ENCODE data around the gene ZNF580. TPM values are rescaled to one million over a fixed set of nuclear protein-coding genes. Genes with fewer than 3 reads are reported as not detected.
A peak's percentile ranks its signal among the peaks of the same experiment; 100 is the strongest.

ZNF580 gene
- total RNA-seq, 1 donor from 2014 or later = 11.8 TPM

DNA sequence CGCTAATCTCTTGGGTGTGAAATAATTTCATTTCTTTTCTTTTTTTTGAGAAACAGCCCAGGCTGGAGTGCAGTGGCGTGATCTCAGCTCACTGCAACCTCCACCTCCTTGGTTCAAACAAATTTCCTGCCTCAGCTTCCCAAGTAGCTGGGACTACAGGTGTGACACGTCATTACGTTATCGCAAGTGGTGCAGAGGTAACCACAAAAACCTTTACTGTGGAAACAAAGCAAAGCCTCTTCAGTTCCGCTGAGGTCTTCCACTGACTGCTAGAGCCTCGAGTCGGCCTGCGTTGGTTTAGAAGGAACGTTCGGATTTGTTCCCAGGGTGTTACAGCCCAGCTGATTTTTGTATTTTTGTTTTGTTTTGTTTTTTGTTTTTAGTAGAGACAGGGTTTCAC is 14.5 kb upstream of the ZNF580 start:
- no peaks in the 10 kb centered on the region for H3K9me3 ChIP-seq (replicated peaks)
- intact Hi-C loops (cut with micrococcal nuclease) = no loop called here
- no peak overlapping the region for H3K4me3 ChIP-seq
- no peaks in the 10 kb centered on the region for H3K27me3 ChIP-seq (ENCODE audit: low read depth)
- peaks cover 10% of the 10 kb centered on the region for H3K36me3 ChIP-seq
- H3K27ac ChIP-seq (replicated peaks) = no peak overlapping the region
- no peak for DNase-seq
- TF ChIP-seq, protein P1, sequence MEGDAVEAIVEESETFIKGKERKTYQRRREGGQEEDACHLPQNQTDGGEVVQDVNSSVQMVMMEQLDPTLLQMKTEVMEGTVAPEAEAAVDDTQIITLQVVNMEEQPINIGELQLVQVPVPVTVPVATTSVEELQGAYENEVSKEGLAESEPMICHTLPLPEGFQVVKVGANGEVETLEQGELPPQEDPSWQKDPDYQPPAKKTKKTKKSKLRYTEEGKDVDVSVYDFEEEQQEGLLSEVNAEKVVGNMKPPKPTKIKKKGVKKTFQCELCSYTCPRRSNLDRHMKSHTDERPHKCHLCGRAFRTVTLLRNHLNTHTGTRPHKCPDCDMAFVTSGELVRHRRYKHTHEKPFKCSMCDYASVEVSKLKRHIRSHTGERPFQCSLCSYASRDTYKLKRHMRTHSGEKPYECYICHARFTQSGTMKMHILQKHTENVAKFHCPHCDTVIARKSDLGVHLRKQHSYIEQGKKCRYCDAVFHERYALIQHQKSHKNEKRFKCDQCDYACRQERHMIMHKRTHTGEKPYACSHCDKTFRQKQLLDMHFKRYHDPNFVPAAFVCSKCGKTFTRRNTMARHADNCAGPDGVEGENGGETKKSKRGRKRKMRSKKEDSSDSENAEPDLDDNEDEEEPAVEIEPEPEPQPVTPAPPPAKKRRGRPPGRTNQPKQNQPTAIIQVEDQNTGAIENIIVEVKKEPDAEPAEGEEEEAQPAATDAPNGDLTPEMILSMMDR (IDR thresholded peaks at IDR 0.05; ENCODE audit: borderline replicate concordance) = no peak
- peaks cover 20% of the 10 kb centered on the region for H3K4me1 ChIP-seq

DNA sequence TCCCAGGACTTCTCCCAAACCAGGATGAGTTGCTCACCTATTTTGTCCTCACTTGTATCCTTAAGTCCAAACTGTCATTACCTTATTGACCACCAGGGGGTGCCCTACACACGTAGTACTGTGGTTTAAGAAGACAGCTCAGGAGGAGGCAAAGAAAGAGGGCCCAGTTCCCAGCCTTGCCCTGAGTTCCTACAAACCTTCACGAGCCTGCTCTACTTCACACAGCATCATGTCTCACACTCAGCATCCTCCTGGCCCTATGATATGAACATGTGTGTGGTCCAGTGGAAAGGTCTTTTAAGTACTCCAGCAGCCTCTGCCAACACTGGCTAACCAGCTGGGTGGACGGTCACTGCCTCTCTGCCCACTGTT is 8.4 kb upstream of the ZNF580 start:
- peak; percentile 44 for DNase-seq
- intact Hi-C loops (cut with micrococcal nuclease) = no loop called here
- H3K27ac ChIP-seq (replicated peaks) = peak overlapping the region; percentile 44
- H3K4me3 ChIP-seq = no peak overlapping the region
- no peaks in the 10 kb centered on the region for H3K36me3 ChIP-seq
- no peaks in the 10 kb centered on the region for H3K27me3 ChIP-seq (ENCODE audit: low read depth)
- TF ChIP-seq, protein P1 (IDR thresholded peaks at IDR 0.05; ENCODE audit: borderline replicate concordance) = peak; percentile 88
- peaks cover 38% of the 10 kb centered on the region for H3K4me1 ChIP-seq
- no peaks in the 10 kb centered on the region for H3K9me3 ChIP-seq (replicated peaks)

DNA sequence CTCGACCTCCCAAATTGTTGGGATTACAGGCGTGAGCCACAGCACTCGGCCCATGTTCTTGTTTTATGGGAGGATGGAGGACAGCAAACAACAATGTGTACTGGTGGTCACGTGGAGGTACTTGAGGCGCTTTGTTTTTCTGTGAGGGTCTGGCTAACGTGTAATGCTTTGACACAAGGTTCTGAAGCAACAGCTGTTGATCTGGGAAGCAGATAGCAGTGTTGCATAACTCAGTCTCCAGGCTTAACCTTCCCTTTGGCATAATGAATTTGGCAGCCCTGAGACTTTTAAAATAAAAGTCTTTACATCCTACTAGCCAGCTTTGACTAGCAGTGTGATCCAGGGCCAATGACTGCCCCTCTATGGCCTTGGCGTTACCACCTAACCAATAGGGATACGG is 6.9 kb upstream of the ZNF580 start:
- no peaks in the 10 kb centered on the region for H3K36me3 ChIP-seq
- no peaks in the 10 kb centered on the region for H3K9me3 ChIP-seq (replicated peaks)
- no peak for DNase-seq
- H3K27me3 ChIP-seq (ENCODE audit: low read depth) = no peaks in the 10 kb centered on the region
- H3K4me1 ChIP-seq = peaks cover 49% of the 10 kb centered on the region
- intact Hi-C loops (cut with micrococcal nuclease) = no loop called here
- TF ChIP-seq, protein P1 (IDR thresholded peaks at IDR 0.05; ENCODE audit: borderline replicate concordance) = no peak
- H3K4me3 ChIP-seq = no peak overlapping the region
- peak overlapping the region; percentile 98 for H3K27ac ChIP-seq (replicated peaks)

DNA sequence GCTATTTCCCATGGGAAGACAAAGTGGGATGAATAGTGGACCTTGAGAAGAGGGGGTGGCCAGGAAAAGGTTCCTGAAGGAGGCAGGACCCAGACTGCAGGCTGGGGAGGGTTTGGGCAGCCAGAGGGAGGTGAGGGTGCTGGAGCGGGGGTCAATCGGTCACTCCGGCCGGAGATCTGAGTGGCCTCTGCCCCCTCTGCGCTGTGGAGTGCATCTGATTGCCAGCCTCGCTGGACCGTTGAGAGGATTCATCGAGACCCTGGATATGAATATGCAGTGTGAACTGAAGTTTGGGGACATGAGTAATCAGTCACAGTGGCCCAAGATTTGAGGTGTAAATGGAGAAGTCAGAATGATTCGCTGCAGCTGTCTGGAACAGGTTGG is 5.5 kb upstream of the ZNF580 start:
- Histone ChIP-seq H3K27me3 (ENCODE audit: low read depth) (no peaks in the 10 kb centered on the region), H3K9me3 (replicated peaks) (no peaks in the 10 kb centered on the region), H3K4me1 (peaks cover 64% of the 10 kb centered on the region), H3K36me3 (no peaks in the 10 kb centered on the region), H3K4me3 (peak overlapping the region; percentile 96), H3K27ac (replicated peaks) (peak overlapping the region; percentile 98)
- intact Hi-C loops (cut with micrococcal nuclease) = no loop called here
- TF ChIP-seq, protein P1 (IDR thresholded peaks at IDR 0.05; ENCODE audit: borderline replicate concordance) = no peak
- no peak for DNase-seq

DNA sequence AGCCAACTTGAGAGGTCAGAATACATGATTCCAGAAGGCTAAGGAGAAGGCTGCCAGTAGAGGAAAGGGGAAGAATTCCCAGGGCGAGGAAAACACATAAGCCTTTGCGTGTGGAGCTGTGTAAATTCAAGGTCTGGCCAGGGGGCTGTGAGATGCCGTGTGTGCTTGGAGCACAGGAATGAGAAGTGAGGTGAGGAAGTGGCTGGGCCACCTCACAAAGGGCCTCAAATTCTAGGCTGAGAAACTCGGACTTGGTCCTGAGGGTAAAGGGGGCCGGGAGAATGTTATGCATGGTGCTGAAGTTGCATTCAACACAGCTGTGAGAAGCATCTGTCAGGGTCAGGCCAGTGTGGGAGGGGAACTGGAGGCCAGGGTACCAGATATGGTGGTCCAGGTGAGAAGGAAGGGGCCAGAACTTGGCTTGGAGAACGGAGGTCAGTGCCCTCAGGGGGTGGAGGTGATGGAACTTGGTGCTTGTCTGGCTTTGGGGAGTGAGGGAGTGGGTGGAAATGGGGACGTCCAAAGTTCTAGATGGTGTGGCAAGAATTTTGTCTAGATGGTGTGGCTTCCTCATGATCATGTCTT is 4.9 kb upstream of the ZNF580 start:
- Histone ChIP-seq H3K9me3 (replicated peaks) (no peaks in the 10 kb centered on the region), H3K36me3 (no peaks in the 10 kb centered on the region), H3K4me3 (peak overlapping the region; percentile 96), H3K27me3 (ENCODE audit: low read depth) (no peaks in the 10 kb centered on the region), H3K4me1 (peaks cover 70% of the 10 kb centered on the region), H3K27ac (replicated peaks) (peak overlapping the region; percentile 98)
- no peak for DNase-seq
- intact Hi-C loops (cut with micrococcal nuclease) = no loop called here
- TF ChIP-seq, protein P1 (IDR thresholded peaks at IDR 0.05; ENCODE audit: borderline replicate concordance) = no peak

Data from left ventricle myocardium inferior (tissue), 1 donor.